Stimulated activated naive CD4-positive, alpha-beta T cell treated with Interleukin-2 at 50 U/mL for 16 hours (primary cell): ENCODE measurements around the gene ZNF484.
"Not testable (repeated sequence)": the region's sequence is repeated elsewhere in the genome, so short reads cannot be mapped to it uniquely, and the experiment has no call there.

Experiments used
- DNase-seq: peaks from one replicate; lab custom pipeline; 2025; lab: John Stamatoyannopoulos, UW

The ZNF484 gene

GRCh38 chr9:92860867-92861266 lies 17.0 kb downstream of the ZNF484 start:
- no peak for DNase-seq

GRCh38 chr9:92857236-92857635 lies 20.6 kb downstream of the ZNF484 start:
- no peak for DNase-seq

GRCh38 chr9:92853716-92854115 lies 24.1 kb downstream of the ZNF484 start:
- DNase-seq, result no peak

GRCh38 chr9:92850898-92851297 lies 26.9 kb downstream of the ZNF484 start:
- no peak for DNase-seq

- not testable (repeated sequence) for DNase-seq
Observed at GRCh38 chr9:92848740-92849139, 29.1 kb downstream of the ZNF484 start.

GRCh38 chr9:92846662-92847145 lies 31.1 kb downstream of the ZNF484 start:
- no peak for DNase-seq

- not testable (repeated sequence) for DNase-seq
Observed at GRCh38 chr9:92838411-92838810, 39.4 kb downstream of the ZNF484 start.

GRCh38 chr9:92837191-92837590 lies 40.6 kb downstream of the ZNF484 start:
- DNase-seq, result no peak

GRCh38 chr9:92829420-92829819 lies 48.4 kb downstream of the ZNF484 start:
- no peak for DNase-seq

GRCh38 chr9:92825065-92825464 lies 52.8 kb downstream of the ZNF484 start:
- DNase-seq, result not testable (repeated sequence)

- no peak for DNase-seq
Observed at GRCh38 chr9:92820964-92821363, 56.9 kb downstream of the ZNF484 start.

GRCh38 chr9:92819898-92820297 lies 57.9 kb downstream of the ZNF484 start:
- not testable (repeated sequence) for DNase-seq

GRCh38 chr9:92809629-92810326 lies 68.1 kb downstream of the ZNF484 start:
- not testable (repeated sequence) for DNase-seq

- DNase-seq, result peak; percentile 34
Observed at GRCh38 chr9:92808726-92809451, 68.9 kb downstream of the ZNF484 start.

- peak; percentile 8 for DNase-seq
Observed at GRCh38 chr9:92807757-92808725, 69.8 kb downstream of the ZNF484 start.

- no peak for DNase-seq
Observed at GRCh38 chr9:92807031-92807756, 70.6 kb downstream of the ZNF484 start.

- no peak for DNase-seq
Observed at GRCh38 chr9:92804727-92805126, 73.1 kb downstream of the ZNF484 start.

- no peak for DNase-seq
Observed at GRCh38 chr9:92798358-92798757, 79.5 kb downstream of the ZNF484 start.

GRCh38 chr9:92796337-92796804 lies 81.5 kb downstream of the ZNF484 start:
- DNase-seq, result not testable (repeated sequence)

GRCh38 chr9:92795598-92796336 lies 82.1 kb downstream of the ZNF484 start:
- no peak for DNase-seq
